Measurements from ENCODE around the gene GPR37.

GPR37 gene

GRCh38 chr7:124796771-124797170, 31.2 kb upstream of the GPR37 start:
- H3K4me1 ChIP-seq (ENCODE audit: control insufficient read depth in 5 of 5, insufficient read depth in 5 of 5, low read length in 5 of 5): no peaks in the 10 kb centered on the region
- no peak overlapping the region for H3K27ac ChIP-seq (ENCODE audit: low read depth, low read length)
- H3K9me3 ChIP-seq (ENCODE audit: control insufficient read depth in 5 of 5, low read length in 5 of 5): no peaks in the 10 kb centered on the region
- H3K27me3 ChIP-seq (ENCODE audit: control insufficient read depth in 5 of 5, insufficient read depth in 4 of 5, low read length in 5 of 5): no peaks in the 10 kb centered on the region
- no peak overlapping the region for H3K9ac ChIP-seq (ENCODE audit: low read length in 5 of 5)
- H3K36me3 ChIP-seq (ENCODE audit: control insufficient read depth in 5 of 5, insufficient read depth in 5 of 5, low read length in 5 of 5): no peaks in the 10 kb centered on the region
- H3K4me3 ChIP-seq (ENCODE audit: low read depth in 1 of 5, low read length in 5 of 5): no peak overlapping the region

- H3K9ac ChIP-seq (ENCODE audit: low read length in 5 of 5): no peak overlapping the region
- no peaks in the 10 kb centered on the region for H3K27me3 ChIP-seq (ENCODE audit: control insufficient read depth in 5 of 5, insufficient read depth in 4 of 5, low read length in 5 of 5)
- no peak overlapping the region for H3K4me3 ChIP-seq (ENCODE audit: low read depth in 1 of 5, low read length in 5 of 5)
- H3K9me3 ChIP-seq (ENCODE audit: control insufficient read depth in 5 of 5, low read length in 5 of 5): no peaks in the 10 kb centered on the region
- no peak overlapping the region for H3K27ac ChIP-seq (ENCODE audit: low read depth, low read length)
- H3K36me3 ChIP-seq (ENCODE audit: control insufficient read depth in 5 of 5, insufficient read depth in 5 of 5, low read length in 5 of 5): no peaks in the 10 kb centered on the region
- no peaks in the 10 kb centered on the region for H3K4me1 ChIP-seq (ENCODE audit: control insufficient read depth in 5 of 5, insufficient read depth in 5 of 5, low read length in 5 of 5)
Observed at GRCh38 chr7:124792696-124793095, 27.1 kb upstream of the GPR37 start.

GRCh38 chr7:124792002-124792401, 26.4 kb upstream of the GPR37 start:
- no peak overlapping the region for H3K4me3 ChIP-seq (ENCODE audit: low read depth in 1 of 5, low read length in 5 of 5)
- no peaks in the 10 kb centered on the region for H3K27me3 ChIP-seq (ENCODE audit: control insufficient read depth in 5 of 5, insufficient read depth in 4 of 5, low read length in 5 of 5)
- no peak overlapping the region for H3K27ac ChIP-seq (ENCODE audit: low read depth, low read length)
- no peak overlapping the region for H3K9ac ChIP-seq (ENCODE audit: low read length in 5 of 5)
- no peaks in the 10 kb centered on the region for H3K9me3 ChIP-seq (ENCODE audit: control insufficient read depth in 5 of 5, low read length in 5 of 5)
- no peaks in the 10 kb centered on the region for H3K4me1 ChIP-seq (ENCODE audit: control insufficient read depth in 5 of 5, insufficient read depth in 5 of 5, low read length in 5 of 5)
- H3K36me3 ChIP-seq (ENCODE audit: control insufficient read depth in 5 of 5, insufficient read depth in 5 of 5, low read length in 5 of 5): no peaks in the 10 kb centered on the region

- Histone ChIP-seq H3K4me3 (ENCODE audit: low read depth in 1 of 5, low read length in 5 of 5) (no peak overlapping the region), H3K36me3 (ENCODE audit: control insufficient read depth in 5 of 5, insufficient read depth in 5 of 5, low read length in 5 of 5) (no peaks in the 10 kb centered on the region), H3K9ac (ENCODE audit: low read length in 5 of 5) (no peak overlapping the region), H3K27me3 (ENCODE audit: control insufficient read depth in 5 of 5, insufficient read depth in 4 of 5, low read length in 5 of 5) (no peaks in the 10 kb centered on the region), H3K9me3 (ENCODE audit: control insufficient read depth in 5 of 5, low read length in 5 of 5) (no peaks in the 10 kb centered on the region), H3K4me1 (ENCODE audit: control insufficient read depth in 5 of 5, insufficient read depth in 5 of 5, low read length in 5 of 5) (no peaks in the 10 kb centered on the region), H3K27ac (ENCODE audit: low read depth, low read length) (no peak overlapping the region)
Observed at GRCh38 chr7:124791426-124791825, 25.8 kb upstream of the GPR37 start.

- Histone ChIP-seq H3K9ac (ENCODE audit: low read length in 5 of 5) (peak overlapping the region in 1 of 5 donors; percentile 32), H3K36me3 (ENCODE audit: control insufficient read depth in 5 of 5, insufficient read depth in 5 of 5, low read length in 5 of 5) (no peaks in the 10 kb centered on the region), H3K4me3 (ENCODE audit: low read depth in 1 of 5, low read length in 5 of 5) (peak overlapping the region in 4 of 5 donors; percentile 12 to 48 (median 37)), H3K27ac (ENCODE audit: low read depth, low read length) (no peak overlapping the region), H3K9me3 (ENCODE audit: control insufficient read depth in 5 of 5, low read length in 5 of 5) (no peaks in the 10 kb centered on the region), H3K4me1 (ENCODE audit: control insufficient read depth in 5 of 5, insufficient read depth in 5 of 5, low read length in 5 of 5) (no peaks in the 10 kb centered on the region), H3K27me3 (ENCODE audit: control insufficient read depth in 5 of 5, insufficient read depth in 4 of 5, low read length in 5 of 5) (no peaks in the 10 kb centered on the region)
Observed at GRCh38 chr7:124790645-124791044, 25.1 kb upstream of the GPR37 start.

GRCh38 chr7:124785994-124786393, 20.4 kb upstream of the GPR37 start:
- H3K27ac ChIP-seq (ENCODE audit: low read depth, low read length): no peak overlapping the region
- H3K4me1 ChIP-seq (ENCODE audit: control insufficient read depth in 5 of 5, insufficient read depth in 5 of 5, low read length in 5 of 5): no peaks in the 10 kb centered on the region
- no peak overlapping the region for H3K9ac ChIP-seq (ENCODE audit: low read length in 5 of 5)
- no peak overlapping the region for H3K4me3 ChIP-seq (ENCODE audit: low read depth in 1 of 5, low read length in 5 of 5)
- no peaks in the 10 kb centered on the region for H3K27me3 ChIP-seq (ENCODE audit: control insufficient read depth in 5 of 5, insufficient read depth in 4 of 5, low read length in 5 of 5)
- H3K36me3 ChIP-seq (ENCODE audit: control insufficient read depth in 5 of 5, insufficient read depth in 5 of 5, low read length in 5 of 5): no peaks in the 10 kb centered on the region
- H3K9me3 ChIP-seq (ENCODE audit: control insufficient read depth in 5 of 5, low read length in 5 of 5): no peaks in the 10 kb centered on the region

- no peaks in the 10 kb centered on the region for H3K9me3 ChIP-seq (ENCODE audit: control insufficient read depth in 5 of 5, low read length in 5 of 5)
- no peak overlapping the region for H3K27ac ChIP-seq (ENCODE audit: low read depth, low read length)
- H3K27me3 ChIP-seq (ENCODE audit: control insufficient read depth in 5 of 5, insufficient read depth in 4 of 5, low read length in 5 of 5): no peaks in the 10 kb centered on the region
- no peaks in the 10 kb centered on the region for H3K4me1 ChIP-seq (ENCODE audit: control insufficient read depth in 5 of 5, insufficient read depth in 5 of 5, low read length in 5 of 5)
- H3K36me3 ChIP-seq (ENCODE audit: control insufficient read depth in 5 of 5, insufficient read depth in 5 of 5, low read length in 5 of 5): no peaks in the 10 kb centered on the region
- H3K9ac ChIP-seq (ENCODE audit: low read length in 5 of 5): no peak overlapping the region
- H3K4me3 ChIP-seq (ENCODE audit: low read depth in 1 of 5, low read length in 5 of 5): no peak overlapping the region
Observed at GRCh38 chr7:124784879-124785818, 19.6 kb upstream of the GPR37 start.

GRCh38 chr7:124783271-124783670, 17.7 kb upstream of the GPR37 start:
- Histone ChIP-seq H3K9ac (ENCODE audit: low read length in 5 of 5) (no peak overlapping the region), H3K4me3 (ENCODE audit: low read depth in 1 of 5, low read length in 5 of 5) (no peak overlapping the region), H3K27me3 (ENCODE audit: control insufficient read depth in 5 of 5, insufficient read depth in 4 of 5, low read length in 5 of 5) (no peaks in the 10 kb centered on the region), H3K9me3 (ENCODE audit: control insufficient read depth in 5 of 5, low read length in 5 of 5) (no peaks in the 10 kb centered on the region), H3K4me1 (ENCODE audit: control insufficient read depth in 5 of 5, insufficient read depth in 5 of 5, low read length in 5 of 5) (no peaks in the 10 kb centered on the region), H3K27ac (ENCODE audit: low read depth, low read length) (no peak overlapping the region), H3K36me3 (ENCODE audit: control insufficient read depth in 5 of 5, insufficient read depth in 5 of 5, low read length in 5 of 5) (no peaks in the 10 kb centered on the region)

GRCh38 chr7:124781907-124782734, 16.5 kb upstream of the GPR37 start:
- Histone ChIP-seq H3K9ac (ENCODE audit: low read length in 5 of 5) (no peak overlapping the region), H3K4me3 (ENCODE audit: low read depth in 1 of 5, low read length in 5 of 5) (no peak overlapping the region), H3K36me3 (ENCODE audit: control insufficient read depth in 5 of 5, insufficient read depth in 5 of 5, low read length in 5 of 5) (no peaks in the 10 kb centered on the region), H3K27ac (ENCODE audit: low read depth, low read length) (no peak overlapping the region), H3K27me3 (ENCODE audit: control insufficient read depth in 5 of 5, insufficient read depth in 4 of 5, low read length in 5 of 5) (no peaks in the 10 kb centered on the region), H3K9me3 (ENCODE audit: control insufficient read depth in 5 of 5, low read length in 5 of 5) (no peaks in the 10 kb centered on the region), H3K4me1 (ENCODE audit: control insufficient read depth in 5 of 5, insufficient read depth in 5 of 5, low read length in 5 of 5) (no peaks in the 10 kb centered on the region)

GRCh38 chr7:124781418-124781817, 15.8 kb upstream of the GPR37 start:
- Histone ChIP-seq H3K9ac (ENCODE audit: low read length in 5 of 5) (no peak overlapping the region), H3K27me3 (ENCODE audit: control insufficient read depth in 5 of 5, insufficient read depth in 4 of 5, low read length in 5 of 5) (no peaks in the 10 kb centered on the region), H3K4me1 (ENCODE audit: control insufficient read depth in 5 of 5, insufficient read depth in 5 of 5, low read length in 5 of 5) (no peaks in the 10 kb centered on the region), H3K9me3 (ENCODE audit: control insufficient read depth in 5 of 5, low read length in 5 of 5) (no peaks in the 10 kb centered on the region), H3K4me3 (ENCODE audit: low read depth in 1 of 5, low read length in 5 of 5) (no peak overlapping the region), H3K27ac (ENCODE audit: low read depth, low read length) (no peak overlapping the region), H3K36me3 (ENCODE audit: control insufficient read depth in 5 of 5, insufficient read depth in 5 of 5, low read length in 5 of 5) (no peaks in the 10 kb centered on the region)

Data from subcutaneous abdominal adipose tissue (tissue), 5 donors.